Keratinocyte (primary cell): Measurements from ENCODE around the gene HHATL. TPM values are rescaled to one million over a fixed set of nuclear protein-coding genes. Genes with fewer than 3 reads are reported as not detected.

Source experiments
- DNase-seq: peaks from one replicate; pipeline ENCODE4 v3.0.0-alpha.2; 2011; ENCODE audit warnings: low read depth, missing footprints, low spot score
- FAIRE-seq: peaks from 2 replicates; lab custom pipeline; 2011; peaks lifted over from hg19 to GRCh38; lab: Jason Lieb, UNC
- H2AFZ ChIP-seq: 2 replicates; pipeline ENCODE4 v1.6.0; 2012; ENCODE audit warnings: low read length, control low read depth, inconsistent platforms; ENCODE audit not compliant: control insufficient read depth
- H3K27ac ChIP-seq: 2 replicates; pipeline ENCODE4 v1.5.1; 2011; ENCODE audit warnings: low read length; ENCODE audit not compliant: control insufficient read depth, insufficient read depth
- H3K27me3 ChIP-seq: 3 replicates; pipeline ENCODE4 v1.6.0; 2011; ENCODE audit warnings: low read length; ENCODE audit not compliant: control insufficient read depth, insufficient read depth; ENCODE audit errors: extremely low read depth
- H3K36me3 ChIP-seq, 2 experiments: 2 replicates in 1 of 2; 3 replicates in 1 of 2; pipeline ENCODE4 v1.5.1; 2011; ENCODE audit warnings: low read length in 2 of 2, mild to moderate bottlenecking in 1 of 2; ENCODE audit not compliant: control insufficient read depth in 2 of 2, insufficient read depth in 2 of 2; ENCODE audit errors: extremely low read depth in 1 of 2
- H3K4me1 ChIP-seq: 3 replicates; pipeline ENCODE4 v1.5.1; 2011; ENCODE audit warnings: low read length; ENCODE audit not compliant: control insufficient read depth, insufficient read depth; ENCODE audit errors: extremely low read depth
- H3K4me2 ChIP-seq: 3 replicates; pipeline ENCODE4 v1.6.0; 2011; ENCODE audit warnings: low read depth, low read length; ENCODE audit not compliant: control insufficient read depth, insufficient read depth; ENCODE audit errors: extremely low read depth
- H3K4me3 ChIP-seq, 3 experiments: fragments of 200-600 bp in 1 of 3; sonication (generic) in 1 of 3; 2 replicates in 2 of 3; 3 replicates in 1 of 3; pipeline ENCODE4 v1.5.1; 2011 to 2016; ENCODE audit warnings: low read length in 3 of 3, mild to moderate bottlenecking in 3 of 3, control low read depth in 2 of 3, inconsistent platforms in 1 of 3, low read depth in 1 of 3, mixed read lengths in 1 of 3, mixed run types in 1 of 3, moderate library complexity in 1 of 3; ENCODE audit not compliant: control insufficient read depth in 2 of 3, insufficient read depth in 2 of 3; ENCODE audit errors: extremely low read depth in 1 of 3
- H3K79me2 ChIP-seq: 2 replicates; pipeline ENCODE4 v1.6.0; 2012; ENCODE audit warnings: low read length; ENCODE audit not compliant: control insufficient read depth, insufficient read depth
- H3K9ac ChIP-seq: 3 replicates; pipeline ENCODE4 v1.6.0; 2011; ENCODE audit warnings: low read length; ENCODE audit not compliant: control insufficient read depth, insufficient read depth; ENCODE audit errors: extremely low read depth
- H3K9me1 ChIP-seq: 3 replicates; pipeline ENCODE4 v1.6.0; 2011; ENCODE audit warnings: low read length; ENCODE audit not compliant: control insufficient read depth, insufficient read depth; ENCODE audit errors: extremely low read depth
- H3K9me3 ChIP-seq: 2 replicates; pipeline ENCODE4 v1.5.1; 2012; ENCODE audit warnings: low read depth, low read length; ENCODE audit not compliant: control insufficient read depth
- H4K20me1 ChIP-seq: 3 replicates; pipeline ENCODE4 v1.6.0; 2011; ENCODE audit warnings: low read length; ENCODE audit not compliant: control insufficient read depth, insufficient read depth; ENCODE audit errors: extremely low read depth
- CTCF ChIP-seq, 3 experiments: IDR thresholded peaks in 1 of 3; conservative IDR thresholded peaks in 1 of 3; optimal IDR thresholded peaks in 1 of 3; 2 replicates in 2 of 3; 3 replicates in 1 of 3; pipeline versions ENCODE3 to v1.5.1; 2011; ENCODE audit warnings: low read length in 3 of 3, mild to moderate bottlenecking in 3 of 3, moderate library complexity in 2 of 3, control low read depth in 1 of 3, inconsistent platforms in 1 of 3; ENCODE audit not compliant: insufficient read depth in 2 of 3; ENCODE audit errors: extremely low read depth in 1 of 3
- EZH2 ChIP-seq: IDR thresholded peaks from one replicate; pipeline ENCODE4 v1.6.1; 2012; ENCODE audit warnings: inconsistent platforms, mild to moderate bottlenecking, low read length, moderate library complexity
- dilution Hi-C: fragments of 300-500 bp; cut with MboI; formaldehyde crosslinking; loops from one replicate; pipeline ENCODE4 v1.7.0; 2020; ENCODE audit warnings: low sequenced_read_pairs; ENCODE audit not compliant: extremely low pct_ligation_motif_present
- polyA plus RNA-seq, 5 experiments: library from polyadenylated mRNA; depleted of rRNA in 3 of 5; stranded (reverse) in 3 of 5; stranded (forward) in 1 of 5; unstranded in 1 of 5; fragments of >200 nt; gene quantifications; 1 replicate in 1 of 5; 2 replicates in 3 of 5; 3 replicates in 1 of 5; pipeline versions ENCODE4 v1.2.1 to v1.2.3, GENCODE V29; 2011 to 2012; ENCODE audit warnings: missing spikeins in 2 of 5, low read depth in 1 of 5, low replicate concordance in 1 of 5

Gene HHATL
- polyA plus RNA-seq, 1 donor (not counting 4 experiments of a cell fraction or from before 2014, with no cell fraction given) = not detected

- FAIRE-seq (peak; percentile 91), DNase-seq (peak; percentile 49)
- dilution Hi-C loops = no loop called here
- Histone ChIP-seq H3K4me2 (peak overlapping the region; percentile 83), H4K20me1 (peaks cover 6% of the 10 kb centered on the region), H2AFZ (no peak overlapping the region), H3K9ac (peak overlapping the region; percentile 79), H3K27ac (peak overlapping the region; percentile 79), H3K9me1 (peaks cover 7% of the 10 kb centered on the region), H3K4me3 (peak overlapping the region; percentile 60 to 80 (median 74)), H3K9me3 (no peaks in the 10 kb centered on the region), H3K79me2 (peaks cover 14% of the 10 kb centered on the region), H3K27me3 (no peaks in the 10 kb centered on the region), H3K36me3 (peaks cover 6 to 7% of the 10 kb centered on the region in 2 experiments), H3K4me1 (peaks cover 43% of the 10 kb centered on the region)
- TF ChIP-seq CTCF (optimal IDR thresholded peaks at IDR 0.05 in 1 of 3, IDR thresholded peaks at IDR 0.05 in 1 of 3, conservative IDR thresholded peaks at IDR 0.05 in 1 of 3; ENCODE audit: extremely low read depth in 1 of 3, insufficient read depth in 2 of 3, low read length in 3 of 3) (no peak), EZH2 (no peak)
Observed at GRCh38 chr3:42652611-42653302, 49.8 kb downstream of the HHATL start.

GRCh38 chr3:42652251-42652610, 50.4 kb downstream of the HHATL start:
- H3K9me3 ChIP-seq = no peaks in the 10 kb centered on the region
- H4K20me1 ChIP-seq = peaks cover 6% of the 10 kb centered on the region
- H3K27me3 ChIP-seq = no peaks in the 10 kb centered on the region
- peak overlapping the region; percentile 79 for H3K27ac ChIP-seq
- H3K4me3 ChIP-seq = peak overlapping the region in 1 of 3 experiments; percentile 23
- peaks cover 43% of the 10 kb centered on the region for H3K4me1 ChIP-seq
- H3K9ac ChIP-seq = peak overlapping the region; percentile 39
- dilution Hi-C loops = no loop called here
- H3K79me2 ChIP-seq = peaks cover 14% of the 10 kb centered on the region
- H2AFZ ChIP-seq = no peak overlapping the region
- peaks cover 7% of the 10 kb centered on the region for H3K9me1 ChIP-seq
- peaks cover 6 to 7% of the 10 kb centered on the region in 2 experiments for H3K36me3 ChIP-seq
- peak overlapping the region; percentile 83 for H3K4me2 ChIP-seq
- TF ChIP-seq EZH2 (no peak), CTCF (optimal IDR thresholded peaks at IDR 0.05 in 1 of 3, IDR thresholded peaks at IDR 0.05 in 1 of 3, conservative IDR thresholded peaks at IDR 0.05 in 1 of 3; ENCODE audit: extremely low read depth in 1 of 3, insufficient read depth in 2 of 3, low read length in 3 of 3) (no peak)
- FAIRE-seq (no peak), DNase-seq (no peak)
